SH-SY5Y (cell line): ENCODE results near the gene RAI14.

Experiments
- GATA2 ChIP-seq: IDR thresholded peaks from 2 replicates; pipeline ENCODE4 v1.6.1; 2011; ENCODE audit warnings: mild to moderate bottlenecking, low read depth, low read length
- GATA3 ChIP-seq: IDR thresholded peaks from 2 replicates; pipeline ENCODE4 v1.6.1; 2011; ENCODE audit warnings: low read depth, mild to moderate bottlenecking, low read length, moderate library complexity

- TF ChIP-seq GATA2 (no peak), GATA3 (no peak)
These were observed 179.5 kb downstream of the RAI14 start for GRCh38 chr5:34835664-34836063.
